ENCODE results near the gene ADD1.
"Not testable (repeated sequence)": the region's sequence is repeated elsewhere in the genome, so short reads cannot be mapped to it uniquely, and the experiment has no call there.

ADD1 gene

GRCh38 chr4:2936773-2937145 lies 93.1 kb downstream of the ADD1 start:
- DNase-seq, result no peak

GRCh38 chr4:2937146-2937857 lies 93.7 kb downstream of the ADD1 start:
- DNase-seq, result no peak

- no peak for DNase-seq
These were observed 94.3 kb downstream of the ADD1 start for GRCh38 chr4:2937986-2938385.

GRCh38 chr4:2938411-2938810 lies 94.8 kb downstream of the ADD1 start:
- not testable (repeated sequence) for DNase-seq

GRCh38 chr4:2938906-2939305 lies 95.3 kb downstream of the ADD1 start:
- no peak for DNase-seq

- no peak for DNase-seq
These were observed 96.0 kb downstream of the ADD1 start for GRCh38 chr4:2939383-2940243.

- DNase-seq, result no peak
These were observed 96.9 kb downstream of the ADD1 start for GRCh38 chr4:2940267-2941137.

GRCh38 chr4:2941138-2942036 lies 97.7 kb downstream of the ADD1 start:
- DNase-seq, result no peak

- no peak for DNase-seq
These were observed 98.4 kb downstream of the ADD1 start for GRCh38 chr4:2942037-2942531.

GRCh38 chr4:2942532-2943363 lies 99.1 kb downstream of the ADD1 start:
- DNase-seq, result no peak

- DNase-seq, result no peak
These were observed 99.9 kb downstream of the ADD1 start for GRCh38 chr4:2943364-2944090.

- DNase-seq, result no peak
These were observed 100.4 kb downstream of the ADD1 start for GRCh38 chr4:2944091-2944482.

GRCh38 chr4:2944586-2945526 lies 101.2 kb downstream of the ADD1 start:
- DNase-seq, result no peak

GRCh38 chr4:2945619-2946604 lies 102.3 kb downstream of the ADD1 start:
- not testable (repeated sequence) for DNase-seq

- no peak for DNase-seq
These were observed 103.4 kb downstream of the ADD1 start for GRCh38 chr4:2946812-2947600.

GRCh38 chr4:2947926-2948325 lies 104.3 kb downstream of the ADD1 start:
- no peak for DNase-seq
